H1 (cell line): ENCODE data around the gene NELFB.

Experiments used
- CHD1 ChIP-seq: IDR thresholded peaks from 2 replicates; pipeline ENCODE4 v1.6.1; 2012; ENCODE audit warnings: low read depth, low read length, improper control_type of control experiment
- CTCF ChIP-seq, 3 experiments: IDR thresholded peaks; 1 replicate in 2 of 3; 2 replicates in 1 of 3; pipeline versions ENCODE4 v1.5.1 to v1.6.1; 2011; ENCODE audit warnings: low read length in 3 of 3, mild to moderate bottlenecking in 3 of 3, inconsistent platforms in 2 of 3, low read depth in 1 of 3, moderate library complexity in 1 of 3; ENCODE audit not compliant: insufficient read depth in 1 of 3; ENCODE audit errors: control extremely low read depth in 1 of 3
- EZH2 ChIP-seq: fragments of 200-600 bp; sonication (generic); IDR thresholded peaks from 2 replicates; pipeline ENCODE4 v1.7.1; 2012; ENCODE audit warnings: low read depth, mild to moderate bottlenecking, moderate library complexity, low read length, inconsistent platforms; ENCODE audit not compliant: severe bottlenecking
- KDM1A ChIP-seq: fragments of 200-600, 300-600 bp; sonication (generic); IDR thresholded peaks from 2 replicates; pipeline ENCODE4 v1.7.1; 2016; ENCODE audit warnings: mild to moderate bottlenecking, low read length, borderline replicate concordance
- MAX ChIP-seq: IDR thresholded peaks from 2 replicates; pipeline ENCODE4 v1.6.1; 2012; ENCODE audit warnings: inconsistent platforms
- RFX5 ChIP-seq: IDR thresholded peaks from 2 replicates; pipeline ENCODE4 v1.6.1; 2011; ENCODE audit warnings: low read depth, low read length, improper control_type of control experiment, borderline replicate concordance
- RXRA ChIP-seq: IDR thresholded peaks from 2 replicates; pipeline ENCODE4 v1.6.1; 2011; ENCODE audit warnings: low read depth, mild to moderate bottlenecking, low read length, moderate library complexity; ENCODE audit not compliant: insufficient read depth
- SIN3A ChIP-seq, 2 experiments: IDR thresholded peaks in 1 of 2; conservative IDR thresholded peaks in 1 of 2; 2 replicates each; pipeline ENCODE4 v1.6.1; 2011 to 2012; ENCODE audit warnings: low read length in 2 of 2, improper control_type of control experiment in 1 of 2, low read depth in 1 of 2, mild to moderate bottlenecking in 1 of 2
- ZNF274 ChIP-seq: IDR thresholded peaks from 2 replicates; pipeline ENCODE4 v1.7.0; 2012; ENCODE audit warnings: low read length, borderline replicate concordance; ENCODE audit errors: extremely low read depth

- TF ChIP-seq CTCF (IDR thresholded peaks at IDR 0.05; ENCODE audit: control extremely low read depth in 1 of 3, insufficient read depth in 1 of 3, low read depth in 1 of 3, low read length in 3 of 3) (no peak), RXRA (no peak), RFX5 (no peak), SIN3A (conservative IDR thresholded peaks at IDR 0.05 in 1 of 2, IDR thresholded peaks at IDR 0.05 in 1 of 2; ENCODE audit: low read depth in 1 of 2, low read length in 2 of 2) (no peak), EZH2 (no peak), CHD1 (no peak), MAX (no peak), KDM1A (no peak), ZNF274 (no peak)
Measured at GRCh38 chr9:137227853-137228505, 27.1 kb upstream of the NELFB start.
